CD4-positive, alpha-beta T cell treated with Interleukin-1 beta for 1 hour (primary cell): ENCODE measurements around the gene FUNDC2.

Experiments
- DNase-seq, 2 donors: peaks; one replicate each; pipeline ENCODE4 v3.0.0-alpha.2; 2020 to 2022

FUNDC2 gene

DNA sequence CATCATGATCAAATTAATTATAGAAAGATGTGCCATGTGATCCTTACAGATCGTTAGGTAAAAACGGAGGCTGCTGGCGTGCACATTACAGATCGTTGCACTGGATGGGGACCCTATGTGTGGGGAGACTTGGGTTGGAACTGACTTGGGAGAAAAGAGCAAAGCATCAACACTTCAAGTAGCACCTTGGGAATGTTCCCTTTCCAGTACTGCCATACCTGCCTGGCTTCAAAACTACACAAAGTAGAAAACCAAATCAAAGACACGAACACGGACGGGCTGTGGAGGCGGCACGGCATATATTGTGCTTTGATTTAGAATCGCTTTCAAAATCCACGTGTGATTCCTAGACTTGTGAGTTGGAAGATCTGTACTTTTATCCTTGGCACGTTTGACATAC lies 43.4 kb downstream of the FUNDC2 start:
- DNase-seq = no peak

DNA sequence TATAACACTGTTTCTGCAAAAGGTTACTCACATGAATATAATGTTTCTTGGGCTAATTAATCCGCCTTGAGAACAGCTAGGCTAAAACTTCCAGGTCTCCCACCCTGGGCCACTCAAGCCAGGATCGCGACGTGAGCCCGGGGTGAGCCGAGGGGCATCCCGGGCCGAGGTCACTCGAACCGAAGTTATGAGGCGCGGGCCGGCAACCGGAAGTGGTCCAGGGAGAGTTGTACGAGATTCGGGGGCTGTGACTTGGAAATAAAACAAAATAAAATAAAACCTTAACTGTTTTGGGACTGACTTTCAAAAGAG lies 44.0 kb downstream of the FUNDC2 start:
- DNase-seq = no peak

DNA sequence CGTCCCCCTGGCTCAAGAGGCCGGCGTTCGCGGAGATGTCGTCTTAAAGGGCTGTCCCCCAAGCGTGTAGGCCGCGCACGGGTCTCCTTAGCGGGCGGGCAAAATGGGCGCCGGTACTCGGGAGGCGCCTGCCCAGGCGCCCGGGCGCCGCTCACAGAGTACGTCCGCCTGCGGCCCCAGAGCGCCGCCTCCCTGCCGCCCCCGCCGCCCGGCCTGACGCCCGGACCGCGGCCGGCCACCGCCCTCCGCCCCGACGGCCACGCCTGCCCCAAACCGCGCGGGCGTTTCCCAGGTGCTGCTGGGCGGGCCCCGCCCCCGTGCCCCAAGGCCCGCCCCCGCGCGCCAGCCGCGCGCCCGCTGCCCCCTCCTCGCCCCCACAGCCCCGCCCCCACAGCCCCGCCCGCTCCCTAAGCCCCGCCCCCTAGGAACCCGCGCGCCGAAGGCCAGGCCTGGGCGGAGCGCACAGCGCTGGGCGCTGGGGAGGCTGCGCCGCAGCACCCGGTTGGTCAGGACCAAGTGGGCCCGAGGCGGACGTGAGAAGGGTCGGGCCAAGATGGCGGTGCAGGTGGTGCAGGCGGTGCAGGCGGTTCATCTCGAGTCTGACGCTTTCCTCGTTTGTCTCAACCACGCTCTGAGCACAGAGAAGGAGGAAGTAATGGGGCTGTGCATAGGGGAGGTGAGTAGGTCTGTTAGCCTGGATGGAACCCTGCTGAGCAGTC lies 44.5 kb downstream of the FUNDC2 start, which contains the start of the genes BRCC3, CMC4 and MTCP1:
Gene BRCC3 (plus strand): TSS at position 534 of the 719 bp plus-strand sequence. CDS start 20 bp downstream, at position 554.
Gene CMC4 (minus strand): TSS at position 162 of the 719 bp plus-strand sequence. CDS start 7,113 bp downstream, outside the sequence.
Gene MTCP1 (minus strand): TSS at position 162 of the 719 bp plus-strand sequence. CDS start 5,126 bp downstream, outside the sequence.
- DNase-seq = peak; percentile 81 to 85

DNA sequence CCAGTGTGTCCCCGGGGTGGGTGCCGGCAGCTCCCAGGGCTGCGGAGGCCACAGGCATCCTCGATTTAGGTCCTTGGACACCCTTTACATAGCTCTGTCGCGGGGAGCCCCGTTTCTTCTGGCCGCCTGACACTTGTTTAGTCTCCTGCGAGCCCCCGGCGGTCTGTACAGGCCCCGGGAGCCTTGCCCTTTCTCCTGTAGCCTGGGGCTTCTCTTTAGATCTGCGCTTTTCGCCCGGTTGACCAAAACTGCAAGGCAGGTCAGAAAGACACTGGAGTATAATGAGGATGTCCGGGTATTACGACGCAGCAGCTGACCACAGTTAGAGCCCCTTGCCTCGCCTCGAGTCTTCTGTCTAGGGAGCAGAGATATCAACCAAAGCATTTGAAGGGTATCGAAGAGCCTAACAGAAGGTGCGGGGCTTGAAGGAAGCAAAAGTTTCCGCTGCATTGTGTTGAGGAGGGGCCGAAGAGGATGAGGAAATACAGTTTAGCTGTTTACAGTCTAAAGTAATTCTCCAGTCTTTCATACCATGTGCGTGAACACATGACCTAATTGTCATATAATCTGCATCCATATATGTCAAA lies 45.1 kb downstream of the FUNDC2 start:
- DNase-seq = no peak

DNA sequence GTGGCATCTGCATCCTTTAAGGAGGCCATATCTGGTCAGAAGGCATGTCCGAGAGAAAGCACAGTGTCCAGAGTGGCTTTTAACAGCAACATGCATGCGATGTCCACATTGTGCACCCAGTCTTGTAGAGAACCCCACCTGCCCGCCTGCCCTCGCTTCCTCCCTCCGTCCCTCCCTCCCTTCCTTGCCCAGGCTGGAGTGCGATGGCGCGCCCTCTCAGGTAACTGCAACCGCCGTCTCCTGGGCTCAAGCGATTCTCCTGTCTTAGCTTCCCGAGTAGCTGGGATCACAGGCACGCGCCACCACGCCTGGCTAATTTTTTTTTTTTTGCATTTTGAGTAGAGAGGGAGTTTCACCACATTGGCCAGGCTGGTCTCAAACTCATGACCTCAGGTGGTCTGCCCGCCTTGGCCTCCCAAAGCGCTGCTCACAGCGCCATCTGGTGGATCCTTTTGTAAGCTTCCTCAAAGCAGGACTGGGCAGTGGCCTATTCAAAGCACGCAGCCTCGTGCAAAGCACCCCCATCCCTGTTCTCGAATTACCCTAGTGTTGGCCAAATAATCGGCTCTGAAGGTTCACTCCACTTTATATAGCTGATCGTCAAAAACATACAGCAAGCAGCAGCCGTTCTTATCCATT lies 59.7 kb downstream of the FUNDC2 start:
- peak; percentile 39 to 43 for DNase-seq

DNA sequence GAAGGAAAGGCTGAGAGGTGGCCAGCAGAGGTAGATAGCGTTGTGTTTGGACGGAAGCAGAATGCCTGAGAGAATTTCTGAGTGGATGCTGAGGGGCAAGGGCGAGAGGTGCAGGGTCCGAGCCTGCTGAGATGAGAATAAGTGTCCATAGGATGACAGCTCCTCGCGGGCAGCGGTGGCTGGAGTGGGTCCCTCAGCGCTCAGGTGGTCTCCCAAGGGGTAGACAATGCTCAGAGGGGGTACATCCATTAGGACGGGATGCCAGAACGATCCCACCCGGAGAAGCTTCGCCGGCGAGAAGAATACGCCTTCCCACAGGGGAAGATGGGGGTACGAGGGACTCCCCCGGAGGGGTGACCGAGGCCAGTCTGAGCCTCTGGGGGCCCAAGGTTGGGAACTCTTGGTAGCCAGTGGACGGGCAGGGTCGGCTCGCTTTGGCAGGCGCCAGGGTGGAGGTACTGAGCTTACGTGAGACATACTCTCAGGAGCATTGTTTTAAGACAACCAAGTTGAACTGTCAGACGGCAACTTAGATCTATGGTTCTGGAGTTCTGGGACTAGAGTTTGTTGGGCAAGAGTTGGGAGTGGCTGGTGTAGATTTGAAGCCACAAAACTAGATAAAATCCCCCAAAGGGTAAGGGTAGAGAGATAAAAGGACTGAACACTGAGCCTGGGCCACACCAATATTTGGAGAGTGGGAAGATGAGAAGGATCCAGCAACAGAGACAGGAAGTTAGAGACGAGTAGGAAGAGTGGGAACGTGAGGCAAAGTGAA lies 60.5 kb downstream of the FUNDC2 start:
- DNase-seq = no peak

DNA sequence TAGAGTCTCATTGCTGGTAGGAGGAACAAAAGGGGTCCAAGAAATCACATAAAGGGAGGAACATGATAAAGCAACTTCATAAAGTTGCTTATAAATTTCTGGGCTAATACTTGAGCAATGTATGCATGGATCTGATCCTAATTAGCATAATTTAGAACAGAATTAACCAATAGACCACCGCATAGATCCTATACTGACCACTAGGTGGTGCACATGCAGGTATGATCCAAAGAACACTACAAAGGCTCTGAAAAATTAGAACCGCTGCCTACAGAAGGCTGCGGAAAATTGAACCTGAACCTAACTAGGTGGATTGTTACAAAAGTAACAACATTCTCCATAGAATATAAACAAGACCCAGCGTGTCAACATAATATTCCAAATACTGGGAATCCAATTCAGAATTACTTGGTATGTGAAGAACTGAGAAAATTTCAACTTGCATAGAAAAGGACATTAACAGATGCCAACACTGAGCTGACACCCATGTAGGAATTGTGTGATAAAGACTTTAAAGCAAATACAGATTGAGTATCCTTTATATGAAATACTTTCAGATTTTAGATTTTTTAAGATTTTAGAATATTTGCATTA lies 67.9 kb downstream of the FUNDC2 start:
- peak; percentile 19 to 52 for DNase-seq

DNA sequence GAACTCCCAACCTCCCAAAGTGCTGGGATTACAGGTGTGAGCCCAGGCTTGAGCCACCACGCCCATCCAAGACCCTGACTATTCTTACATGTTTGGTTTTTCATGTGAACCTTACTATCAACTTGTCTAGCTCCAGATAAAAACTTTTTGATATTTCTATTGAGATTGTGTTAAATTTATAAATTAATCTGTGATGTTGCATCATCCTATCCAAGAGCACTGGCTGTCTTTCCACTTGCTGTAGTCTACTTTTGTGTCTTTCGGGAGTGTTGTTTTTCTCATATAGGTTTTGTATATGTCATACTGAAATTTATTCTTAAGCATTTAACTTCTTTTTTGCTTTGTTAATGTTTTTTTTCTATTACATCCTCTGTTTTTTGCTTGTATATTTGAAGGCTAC lies 79.3 kb downstream of the FUNDC2 start:
- no peak for DNase-seq

DNA sequence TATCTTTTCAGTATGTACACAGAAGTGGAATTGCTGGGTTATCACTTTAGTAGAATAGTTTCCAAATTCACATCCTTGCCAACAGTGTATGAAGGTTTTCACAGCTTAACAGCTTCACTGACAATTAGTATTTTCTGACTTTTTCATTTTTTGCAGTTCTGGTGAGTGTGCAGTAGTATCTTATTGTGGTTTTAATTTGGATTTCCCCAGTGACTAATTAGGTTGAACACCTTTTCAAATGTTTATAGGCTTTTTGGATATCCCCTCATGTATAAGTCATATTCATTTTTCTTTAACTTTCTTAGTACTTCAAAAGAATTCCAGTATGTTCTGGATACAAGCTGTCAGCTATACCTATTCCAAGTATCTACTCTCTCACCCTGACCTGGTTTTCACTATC lies 81.8 kb downstream of the FUNDC2 start:
- DNase-seq = no peak
